ENCODE results near the gene FBXW8.

FBXW8 gene

GRCh38 chr12:117060929-117061305, 150.2 kb downstream of the FBXW8 start:
- no peak for DNase-seq

- no peak for DNase-seq
Measured at GRCh38 chr12:117061555-117062079, 150.9 kb downstream of the FBXW8 start.

- DNase-seq: no peak
Measured at GRCh38 chr12:117063162-117063911, 152.6 kb downstream of the FBXW8 start.

GRCh38 chr12:117064049-117064448, 153.3 kb downstream of the FBXW8 start:
- DNase-seq: no peak

- DNase-seq: no peak
Measured at GRCh38 chr12:117064596-117064995, 153.8 kb downstream of the FBXW8 start.

- DNase-seq: no peak
Measured at GRCh38 chr12:117067016-117067415, 156.3 kb downstream of the FBXW8 start.

- DNase-seq: no peak
Measured at GRCh38 chr12:117067638-117068037, 156.9 kb downstream of the FBXW8 start.

- no peak for DNase-seq
Measured at GRCh38 chr12:117068492-117068891, 157.7 kb downstream of the FBXW8 start.

- no peak for DNase-seq
Measured at GRCh38 chr12:117069101-117069797, 158.5 kb downstream of the FBXW8 start.

GRCh38 chr12:117069926-117070900, 159.5 kb downstream of the FBXW8 start:
- DNase-seq: no peak

GRCh38 chr12:117071009-117071408, 160.3 kb downstream of the FBXW8 start:
- no peak for DNase-seq

GRCh38 chr12:117072106-117072505, 161.4 kb downstream of the FBXW8 start:
- no peak for DNase-seq

GRCh38 chr12:117072736-117073490, 162.2 kb downstream of the FBXW8 start:
- no peak for DNase-seq

GRCh38 chr12:117073611-117074010, 162.9 kb downstream of the FBXW8 start:
- DNase-seq: no peak

- DNase-seq: peak; percentile 76
Measured at GRCh38 chr12:117076410-117077372, 165.9 kb downstream of the FBXW8 start.

GRCh38 chr12:117079487-117079886, 168.7 kb downstream of the FBXW8 start:
- DNase-seq: no peak

GRCh38 chr12:117080661-117081144, 170.0 kb downstream of the FBXW8 start:
- no peak for DNase-seq

Measured in NCI-H510A treated with DMSO at 0.1 percent for 48 hours (cell line).